Measurements from ENCODE around the gene MTHFD1L.

MTHFD1L gene

GRCh38 chr6:150981669-150982068, 116.2 kb downstream of the MTHFD1L start:
- TF ChIP-seq EZH2 (IDR thresholded peaks at IDR 0.05; ENCODE audit: borderline replicate concordance, low read depth, low read length, severe bottlenecking) (no peak), CTCF (IDR thresholded peaks at IDR 0.05; ENCODE audit: borderline replicate concordance, extremely low read depth, low read length, poor library complexity, severe bottlenecking) (no peak)
- peaks cover 64% of the 10 kb centered on the region for H3K36me3 ChIP-seq (ENCODE audit: insufficient read depth, low read length)
- no peak overlapping the region for H2AFZ ChIP-seq (ENCODE audit: low read depth, low read length)
- no peaks in the 10 kb centered on the region for H3K9me3 ChIP-seq (ENCODE audit: insufficient read depth, low read length, severe bottlenecking)
- H4K20me1 ChIP-seq (ENCODE audit: insufficient read depth, low read length): no peaks in the 10 kb centered on the region; the same call in 1 of the 2 replicates
- DNase-seq (no peak), ATAC-seq (ENCODE audit: insufficient read depth, low read depth) (no peak)
- no peaks in the 10 kb centered on the region for H3K4me1 ChIP-seq (ENCODE audit: insufficient read depth, low read length)
- no peak overlapping the region for H3K4me3 ChIP-seq (ENCODE audit: low read depth in 1 of 2, low read length in 2 of 2)
- no peak overlapping the region for H3K9ac ChIP-seq (ENCODE audit: low read depth, low read length)
- H3K27ac ChIP-seq (ENCODE audit: low read length): no peak overlapping the region
- no peak overlapping the region for H3K4me2 ChIP-seq (ENCODE audit: insufficient read depth, low read length)
- H3K27me3 ChIP-seq (ENCODE audit: insufficient read depth, low read length, poor library complexity): no peaks in the 10 kb centered on the region
- H3K79me2 ChIP-seq (ENCODE audit: insufficient read depth, low read length): no peaks in the 10 kb centered on the region

DNA sequence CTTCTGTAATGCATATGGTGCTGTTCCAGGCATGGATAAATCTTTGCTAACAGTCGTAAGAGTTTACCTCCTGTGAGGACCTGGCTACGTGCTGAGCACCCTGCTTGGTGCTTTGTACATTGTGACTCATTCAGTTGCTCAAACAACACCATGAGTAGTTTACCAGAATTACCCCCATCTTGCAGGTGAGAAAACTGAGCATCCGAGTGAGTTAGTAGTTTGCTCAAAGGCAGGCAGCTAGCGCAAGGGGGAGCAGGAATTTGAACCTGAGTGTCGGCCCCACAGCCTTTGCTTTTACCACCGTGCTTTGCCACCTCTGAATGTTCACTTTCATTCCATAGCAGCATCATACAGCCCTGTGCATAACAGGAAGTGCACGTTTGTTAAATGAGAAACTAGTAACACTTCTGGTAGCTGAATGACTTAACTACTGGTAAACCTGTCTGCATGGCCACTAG, 121.9 kb downstream of the MTHFD1L start:
- Histone ChIP-seq H3K27ac (ENCODE audit: low read length) (no peak overlapping the region), H3K27me3 (ENCODE audit: insufficient read depth, low read length, poor library complexity) (no peaks in the 10 kb centered on the region), H3K4me1 (ENCODE audit: insufficient read depth, low read length) (no peaks in the 10 kb centered on the region), H3K79me2 (ENCODE audit: insufficient read depth, low read length) (no peaks in the 10 kb centered on the region), H3K9ac (ENCODE audit: low read depth, low read length) (no peak overlapping the region), H3K4me3 (ENCODE audit: low read depth in 1 of 2, low read length in 2 of 2) (no peak overlapping the region), H3K36me3 (ENCODE audit: insufficient read depth, low read length) (peaks cover 45% of the 10 kb centered on the region), H4K20me1 (ENCODE audit: insufficient read depth, low read length) (no peaks in the 10 kb centered on the region), H3K9me3 (ENCODE audit: insufficient read depth, low read length, severe bottlenecking) (no peaks in the 10 kb centered on the region), H2AFZ (ENCODE audit: low read depth, low read length) (no peak overlapping the region), H3K4me2 (ENCODE audit: insufficient read depth, low read length) (no peak overlapping the region)
- DNase-seq (no peak), ATAC-seq (ENCODE audit: insufficient read depth, low read depth) (no peak)
- TF ChIP-seq CTCF (IDR thresholded peaks at IDR 0.05; ENCODE audit: borderline replicate concordance, extremely low read depth, low read length, poor library complexity, severe bottlenecking) (no peak), EZH2 (IDR thresholded peaks at IDR 0.05; ENCODE audit: borderline replicate concordance, low read depth, low read length, severe bottlenecking) (no peak)

GRCh38 chr6:150987855-150988464, 122.5 kb downstream of the MTHFD1L start:
- H3K79me2 ChIP-seq (ENCODE audit: insufficient read depth, low read length): no peaks in the 10 kb centered on the region
- no peak overlapping the region for H3K4me3 ChIP-seq (ENCODE audit: low read depth in 1 of 2, low read length in 2 of 2)
- no peak overlapping the region for H3K4me2 ChIP-seq (ENCODE audit: insufficient read depth, low read length)
- ATAC-seq (ENCODE audit: insufficient read depth, low read depth) (no peak), DNase-seq (no peak)
- no peaks in the 10 kb centered on the region for H3K4me1 ChIP-seq (ENCODE audit: insufficient read depth, low read length)
- H3K9ac ChIP-seq (ENCODE audit: low read depth, low read length): no peak overlapping the region
- H3K27ac ChIP-seq (ENCODE audit: low read length): no peak overlapping the region
- H2AFZ ChIP-seq (ENCODE audit: low read depth, low read length): no peak overlapping the region
- H3K27me3 ChIP-seq (ENCODE audit: insufficient read depth, low read length, poor library complexity): no peaks in the 10 kb centered on the region
- H3K36me3 ChIP-seq (ENCODE audit: insufficient read depth, low read length): peaks cover 45% of the 10 kb centered on the region
- TF ChIP-seq EZH2 (IDR thresholded peaks at IDR 0.05; ENCODE audit: borderline replicate concordance, low read depth, low read length, severe bottlenecking) (no peak), CTCF (IDR thresholded peaks at IDR 0.05; ENCODE audit: borderline replicate concordance, extremely low read depth, low read length, poor library complexity, severe bottlenecking) (no peak)
- H4K20me1 ChIP-seq (ENCODE audit: insufficient read depth, low read length): no peaks in the 10 kb centered on the region
- H3K9me3 ChIP-seq (ENCODE audit: insufficient read depth, low read length, severe bottlenecking): no peaks in the 10 kb centered on the region

Data from DND-41 (cell line).